HepG2 (cell line): Measurements from ENCODE around the gene VPS52. TPM values are rescaled to one million over a fixed set of nuclear protein-coding genes. Genes with fewer than 3 reads are reported as not detected.
A peak's percentile ranks its signal among the peaks of the same experiment; 100 is the strongest.

Experiments
- ATF7 ChIP-seq, 2 experiments: fragments of 450-650 bp in 1 of 2; sonication (generic) in 1 of 2; formaldehyde crosslinking in 1 of 2; IDR thresholded peaks; 2 replicates each; pipeline versions ENCODE4 v1.4.0 to v1.6.1; 2016 to 2020; ENCODE audit warnings: antibody characterized with exemption in 1 of 2, mild to moderate bottlenecking in 1 of 2, missing genetic modification reagents in 1 of 2
- CC2D1A ChIP-seq: sonication (generic); formaldehyde crosslinking; IDR thresholded peaks from 2 replicates; pipeline ENCODE4 v1.8.1; 2023; ENCODE audit warnings: mild to moderate bottlenecking, missing genetic modification reagents
- GABPA ChIP-seq, 2 experiments: IDR thresholded peaks; 2 replicates each; pipeline ENCODE4 v1.6.1; 2011 to 2016; ENCODE audit warnings: low read depth in 2 of 2, low read length in 1 of 2, missing biosample characterization in 1 of 2, missing genetic modification characterization in 1 of 2
- HNRNPLL ChIP-seq: fragments of 200-400 bp; formaldehyde crosslinking; IDR thresholded peaks from 2 replicates; pipeline ENCODE4 v1.6.1; 2017; ENCODE audit warnings: mild to moderate bottlenecking, low read depth, low read length; ENCODE audit not compliant: poor library complexity, severe bottlenecking
- ISL2 ChIP-seq: sonication (generic); formaldehyde crosslinking; IDR thresholded peaks from 2 replicates; pipeline ENCODE4 v1.5.0; 2020; ENCODE audit warnings: missing genetic modification reagents
- KDM3A ChIP-seq: IDR thresholded peaks from 2 replicates; pipeline ENCODE4 v1.6.1; 2018; ENCODE audit warnings: low read depth, missing compliant biosample characterization
- MAZ ChIP-seq, 2 experiments: sonication (generic) in 1 of 2; formaldehyde crosslinking in 1 of 2; IDR thresholded peaks; 2 replicates each; pipeline versions ENCODE4 v1.5.0 to v1.6.1; 2012 to 2020; ENCODE audit warnings: low read depth in 2 of 2, mild to moderate bottlenecking in 2 of 2, borderline replicate concordance in 1 of 2, improper control_type of control experiment in 1 of 2, low read length in 1 of 2, missing genetic modification reagents in 1 of 2, moderate library complexity in 1 of 2
- MXI1 ChIP-seq: IDR thresholded peaks from 3 replicates; pipeline ENCODE4 v1.6.1; 2012; ENCODE audit warnings: low read depth, low read length, inconsistent platforms, borderline replicate concordance
- RXRB ChIP-seq: IDR thresholded peaks from 2 replicates; pipeline ENCODE4 v1.6.1; 2016; ENCODE audit warnings: borderline replicate concordance, missing genetic modification reagents, missing compliant biosample characterization
- SIX1 ChIP-seq: sonication (generic); formaldehyde crosslinking; IDR thresholded peaks from 2 replicates; pipeline ENCODE4 v1.4.0; 2020; ENCODE audit warnings: missing genetic modification reagents, borderline replicate concordance
- SP1 ChIP-seq, 2 experiments: fragments of 450-650 bp in 1 of 2; sonication (generic) in 1 of 2; formaldehyde crosslinking in 1 of 2; IDR thresholded peaks; 2 replicates each; pipeline versions ENCODE4 v1.4.0 to v1.6.1; 2016 to 2020; ENCODE audit warnings: missing genetic modification reagents in 1 of 2
- TOPORS ChIP-seq: sonication (generic); formaldehyde crosslinking; IDR thresholded peaks from 2 replicates; pipeline ENCODE4 v1.8.0; 2023; ENCODE audit warnings: mild to moderate bottlenecking, missing genetic modification reagents
- ZBTB7A ChIP-seq: sonication (generic); formaldehyde crosslinking; IDR thresholded peaks from 2 replicates; pipeline ENCODE4 v1.8.0; 2022; ENCODE audit warnings: mild to moderate bottlenecking, missing genetic modification reagents
- ZNF501 ChIP-seq: sonication (generic); formaldehyde crosslinking; IDR thresholded peaks from 2 replicates; pipeline ENCODE4 v1.5.1; 2020; ENCODE audit warnings: mild to moderate bottlenecking, moderate library complexity, missing genetic modification reagents
- ZNF556 ChIP-seq: sonication (generic); formaldehyde crosslinking; IDR thresholded peaks from 2 replicates; pipeline ENCODE4 v1.4.0; 2020; ENCODE audit warnings: mild to moderate bottlenecking, missing genetic modification reagents, borderline replicate concordance
- ZNF792 ChIP-seq: IDR thresholded peaks from 2 replicates; pipeline ENCODE4 v1.6.1; 2016
- ZSCAN25 ChIP-seq: sonication (generic); formaldehyde crosslinking; IDR thresholded peaks from 2 replicates; pipeline ENCODE4 v1.8.0; 2022; ENCODE audit warnings: mild to moderate bottlenecking, missing genetic modification reagents
- polyA plus RNA-seq, 8 experiments: library from polyadenylated mRNA; depleted of rRNA in 3 of 8; stranded (reverse) in 7 of 8; unstranded in 1 of 8; fragments of >200 nt; fragmentation: Illumina TruSeq in 4 of 8; extraction: Trizol in 4 of 8; gene quantifications; 2 replicates each; pipeline versions ENCODE4 v1.2.1 to v1.2.3, GENCODE V29; 2011 to 2016; ENCODE audit warnings: low read depth in 4 of 8, missing spikeins in 1 of 8, mixed read lengths in 1 of 8; ENCODE audit not compliant: insufficient read depth in 1 of 8
- total RNA-seq, 5 experiments: library from RNA; depleted of rRNA; stranded (reverse); fragments of >200 nt; fragmentation: Illumina TruSeq; extraction: Trizol; gene quantifications; 2 replicates each; pipeline ENCODE4 v1.2.3, GENCODE V29; 2016; ENCODE audit warnings: low read depth in 1 of 5
- TF ChIP-seq, protein P1 (sequence below): sonication (generic); formaldehyde crosslinking; IDR thresholded peaks from 2 replicates; pipeline ENCODE4 v1.4.0; 2020; ENCODE audit warnings: missing genetic modification reagents, borderline replicate concordance
- TF ChIP-seq, protein P2 (sequence below): IDR thresholded peaks from 2 replicates; pipeline ENCODE4 v1.6.1; 2016; ENCODE audit warnings: low read depth
- TF ChIP-seq, protein P3 (sequence below): sonication (generic); formaldehyde crosslinking; IDR thresholded peaks from 2 replicates; pipeline ENCODE4 v1.9.0; 2022; ENCODE audit warnings: missing genetic modification reagents, mild to moderate bottlenecking, borderline replicate concordance
- TF ChIP-seq, protein P4 (sequence below): sonication (generic); formaldehyde crosslinking; conservative IDR thresholded peaks from 2 replicates; pipeline ENCODE4 v1.8.0; 2022; ENCODE audit warnings: mild to moderate bottlenecking, moderate library complexity, missing genetic modification reagents

VPS52 gene
- total and polyA plus RNA-seq, 2 of the 13 experiments (the other 11 are each of a cell fraction or from before 2014, with no cell fraction given), result 48.9 to 85.5 TPM

DNA sequence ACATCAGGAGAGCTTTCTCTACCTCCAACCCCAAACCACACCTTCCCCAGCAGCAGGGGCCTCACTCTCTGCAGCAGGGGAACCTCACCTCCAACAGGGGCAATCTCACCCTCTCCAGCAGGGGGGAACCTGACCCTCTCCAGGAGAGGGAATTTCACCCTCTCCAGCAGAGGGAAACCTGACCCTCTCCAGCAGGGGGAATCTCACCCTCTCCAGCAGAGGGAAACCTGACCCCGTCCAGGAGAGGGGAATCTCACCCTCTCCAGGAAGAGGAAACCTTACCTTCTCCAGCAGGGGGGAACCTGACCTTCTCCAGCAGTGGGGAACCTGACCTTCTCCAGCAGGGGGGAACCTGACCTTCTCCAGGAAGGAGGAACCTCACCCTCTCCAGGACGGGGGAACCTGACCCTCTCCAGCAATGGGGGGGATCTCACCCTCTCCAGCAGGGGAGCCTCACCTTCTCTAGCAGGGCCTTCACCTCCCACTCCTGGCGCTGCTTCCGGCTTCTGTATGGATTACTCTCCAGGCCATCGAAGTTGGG lies 8.4 kb upstream of the VPS52 start (continued):
- TF ChIP-seq, protein P1, sequence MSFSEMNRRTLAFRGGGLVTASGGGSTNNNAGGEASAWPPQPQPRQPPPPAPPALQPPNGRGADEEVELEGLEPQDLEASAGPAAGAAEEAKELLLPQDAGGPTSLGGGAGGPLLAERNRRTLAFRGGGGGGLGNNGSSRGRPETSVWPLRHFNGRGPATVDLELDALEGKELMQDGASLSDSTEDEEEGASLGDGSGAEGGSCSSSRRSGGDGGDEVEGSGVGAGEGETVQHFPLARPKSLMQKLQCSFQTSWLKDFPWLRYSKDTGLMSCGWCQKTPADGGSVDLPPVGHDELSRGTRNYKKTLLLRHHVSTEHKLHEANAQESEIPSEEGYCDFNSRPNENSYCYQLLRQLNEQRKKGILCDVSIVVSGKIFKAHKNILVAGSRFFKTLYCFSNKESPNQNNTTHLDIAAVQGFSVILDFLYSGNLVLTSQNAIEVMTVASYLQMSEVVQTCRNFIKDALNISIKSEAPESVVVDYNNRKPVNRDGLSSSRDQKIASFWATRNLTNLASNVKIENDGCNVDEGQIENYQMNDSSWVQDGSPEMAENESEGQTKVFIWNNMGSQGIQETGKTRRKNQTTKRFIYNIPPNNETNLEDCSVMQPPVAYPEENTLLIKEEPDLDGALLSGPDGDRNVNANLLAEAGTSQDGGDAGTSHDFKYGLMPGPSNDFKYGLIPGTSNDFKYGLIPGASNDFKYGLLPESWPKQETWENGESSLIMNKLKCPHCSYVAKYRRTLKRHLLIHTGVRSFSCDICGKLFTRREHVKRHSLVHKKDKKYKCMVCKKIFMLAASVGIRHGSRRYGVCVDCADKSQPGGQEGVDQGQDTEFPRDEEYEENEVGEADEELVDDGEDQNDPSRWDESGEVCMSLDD (CRISPR knock-in tag), result no peak
- TF ChIP-seq TOPORS (CRISPR knock-in tag) (no peak), GABPA (IDR thresholded peaks at IDR 0.05; ENCODE audit: low read depth, low read length) (no peak), GABPA (CRISPR knock-in tag; IDR thresholded peaks at IDR 0.05; ENCODE audit: low read depth) (peak; percentile 78), CC2D1A (CRISPR knock-in tag) (no peak), ZNF556 (no peak; the same call in 1 of the 2 replicates), KDM3A (CRISPR knock-in tag) (0 out of 2 replicates have a peak, but pooled peaks have one; percentile 68), ATF7 (IDR thresholded peaks at IDR 0.05) (no peak), ATF7 (CRISPR knock-in tag; IDR thresholded peaks at IDR 0.05) (no peak), ZNF501 (CRISPR knock-in tag) (0 out of 2 replicates have a peak, but pooled peaks have one; percentile 40), SIX1 (CRISPR knock-in tag) (peak; percentile 92), SP1 (IDR thresholded peaks at IDR 0.05) (no peak), SP1 (CRISPR knock-in tag; IDR thresholded peaks at IDR 0.05) (peak; percentile 33; the same call in 1 of the 2 replicates), ZBTB7A (CRISPR knock-in tag) (no peak), ZNF792 (CRISPR knock-in tag) (peak; percentile 81; the same call in 1 of the 2 replicates), RXRB (CRISPR knock-in tag) (peak; percentile 26; the same call in 1 of the 2 replicates), MAZ (IDR thresholded peaks at IDR 0.05; ENCODE audit: borderline replicate concordance, low read depth, low read length) (peak; percentile 82; the same call in 1 of the 2 replicates), MAZ (CRISPR knock-in tag; IDR thresholded peaks at IDR 0.05; ENCODE audit: low read depth) (no peak), ISL2 (CRISPR knock-in tag) (no peak), ZSCAN25 (no peak), HNRNPLL (no peak), MXI1 (peak; percentile 66; the same call in 1 of the 3 replicates)
- TF ChIP-seq, protein P2, sequence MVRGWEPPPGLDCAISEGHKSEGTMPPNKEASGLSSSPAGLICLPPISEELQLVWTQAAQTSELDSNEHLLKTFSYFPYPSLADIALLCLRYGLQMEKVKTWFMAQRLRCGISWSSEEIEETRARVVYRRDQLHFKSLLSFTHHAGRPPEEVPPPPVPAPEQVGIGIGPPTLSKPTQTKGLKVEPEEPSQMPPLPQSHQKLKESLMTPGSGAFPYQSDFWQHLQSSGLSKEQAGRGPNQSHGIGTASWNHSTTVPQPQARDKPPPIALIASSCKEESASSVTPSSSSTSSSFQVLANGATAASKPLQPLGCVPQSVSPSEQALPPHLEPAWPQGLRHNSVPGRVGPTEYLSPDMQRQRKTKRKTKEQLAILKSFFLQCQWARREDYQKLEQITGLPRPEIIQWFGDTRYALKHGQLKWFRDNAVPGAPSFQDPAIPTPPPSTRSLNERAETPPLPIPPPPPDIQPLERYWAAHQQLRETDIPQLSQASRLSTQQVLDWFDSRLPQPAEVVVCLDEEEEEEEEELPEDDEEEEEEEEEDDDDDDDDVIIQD (CRISPR knock-in tag), result 0 out of 2 replicates have a peak, but pooled peaks have one; percentile 25
- TF ChIP-seq, protein P3, sequence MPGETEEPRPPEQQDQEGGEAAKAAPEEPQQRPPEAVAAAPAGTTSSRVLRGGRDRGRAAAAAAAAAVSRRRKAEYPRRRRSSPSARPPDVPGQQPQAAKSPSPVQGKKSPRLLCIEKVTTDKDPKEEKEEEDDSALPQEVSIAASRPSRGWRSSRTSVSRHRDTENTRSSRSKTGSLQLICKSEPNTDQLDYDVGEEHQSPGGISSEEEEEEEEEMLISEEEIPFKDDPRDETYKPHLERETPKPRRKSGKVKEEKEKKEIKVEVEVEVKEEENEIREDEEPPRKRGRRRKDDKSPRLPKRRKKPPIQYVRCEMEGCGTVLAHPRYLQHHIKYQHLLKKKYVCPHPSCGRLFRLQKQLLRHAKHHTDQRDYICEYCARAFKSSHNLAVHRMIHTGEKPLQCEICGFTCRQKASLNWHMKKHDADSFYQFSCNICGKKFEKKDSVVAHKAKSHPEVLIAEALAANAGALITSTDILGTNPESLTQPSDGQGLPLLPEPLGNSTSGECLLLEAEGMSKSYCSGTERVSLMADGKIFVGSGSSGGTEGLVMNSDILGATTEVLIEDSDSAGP (CRISPR knock-in tag), result peak; percentile 33; the same call in 1 of the 2 replicates
- TF ChIP-seq, protein P4, sequence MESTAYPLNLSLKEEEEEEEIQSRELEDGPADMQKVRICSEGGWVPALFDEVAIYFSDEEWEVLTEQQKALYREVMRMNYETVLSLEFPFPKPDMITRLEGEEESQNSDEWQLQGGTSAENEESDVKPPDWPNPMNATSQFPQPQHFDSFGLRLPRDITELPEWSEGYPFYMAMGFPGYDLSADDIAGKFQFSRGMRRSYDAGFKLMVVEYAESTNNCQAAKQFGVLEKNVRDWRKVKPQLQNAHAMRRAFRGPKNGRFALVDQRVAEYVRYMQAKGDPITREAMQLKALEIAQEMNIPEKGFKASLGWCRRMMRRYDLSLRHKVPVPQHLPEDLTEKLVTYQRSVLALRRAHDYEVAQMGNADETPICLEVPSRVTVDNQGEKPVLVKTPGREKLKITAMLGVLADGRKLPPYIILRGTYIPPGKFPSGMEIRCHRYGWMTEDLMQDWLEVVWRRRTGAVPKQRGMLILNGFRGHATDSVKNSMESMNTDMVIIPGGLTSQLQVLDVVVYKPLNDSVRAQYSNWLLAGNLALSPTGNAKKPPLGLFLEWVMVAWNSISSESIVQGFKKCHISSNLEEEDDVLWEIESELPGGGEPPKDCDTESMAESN (CRISPR knock-in tag), result no peak
